Neural cell (in vitro differentiated cells): ENCODE measurements around the gene RNF113B. TPM values are rescaled to one million over a fixed set of nuclear protein-coding genes. Genes with fewer than 3 reads are reported as not detected.

Source experiments
- H2AFZ ChIP-seq: fragments of 200-600, 300-800 bp; sonication (generic), shearing (Covaris generic); 2 replicates; pipeline ENCODE4 v1.6.0; 2014; ENCODE audit warnings: low read depth, mild to moderate bottlenecking, antibody characterized with exemption, low read length, moderate library complexity
- H3F3A ChIP-seq: fragments of 200-600 bp; shearing (Covaris generic); 2 replicates; pipeline ENCODE4 v1.6.1; 2016; ENCODE audit warnings: mild to moderate bottlenecking, moderate library complexity, mixed read lengths, antibody characterized with exemption, low read length; ENCODE audit not compliant: insufficient read depth, poor library complexity, severe bottlenecking
- H3K27ac ChIP-seq: fragments of 200-600, 300-800 bp; sonication (generic), shearing (Covaris generic); 2 replicates; pipeline ENCODE4 v1.5.1; 2014; ENCODE audit warnings: mild to moderate bottlenecking, low read length, moderate library complexity
- H3K27me3 ChIP-seq: fragments of 300-800, 200-600 bp; sonication (generic), shearing (Covaris generic); 2 replicates; pipeline ENCODE4 v1.6.0; 2014; ENCODE audit warnings: mild to moderate bottlenecking, low read depth, low read length, moderate library complexity; ENCODE audit not compliant: insufficient read depth
- H3K36me3 ChIP-seq: fragments of 300-800, 200-600 bp; sonication (generic), shearing (Covaris generic); 2 replicates; pipeline ENCODE4 v1.5.1; 2014; ENCODE audit warnings: mild to moderate bottlenecking, antibody characterized with exemption, low read length, moderate library complexity; ENCODE audit not compliant: insufficient read depth
- H3K4me2 ChIP-seq: fragments of 300-800, 200-600 bp; sonication (generic), shearing (Covaris generic); 2 replicates; pipeline ENCODE4 v1.6.0; 2014; ENCODE audit warnings: mild to moderate bottlenecking, low read length
- H3K4me3 ChIP-seq: fragments of 300-800, 200-600 bp; sonication (generic), shearing (Covaris generic); 2 replicates; pipeline ENCODE4 v1.5.1; 2014; ENCODE audit warnings: mild to moderate bottlenecking, low read length, moderate library complexity
- H3K79me2 ChIP-seq: fragments of 200-600 bp; shearing (Covaris generic); replicated peaks from 2 replicates; pipeline ENCODE4 v1.6.0; 2014; ENCODE audit warnings: mild to moderate bottlenecking, low read length, moderate library complexity; ENCODE audit not compliant: insufficient read depth
- H3K9ac ChIP-seq: fragments of 300-800, 200-600 bp; sonication (generic), shearing (Covaris generic); 2 replicates; pipeline ENCODE4 v1.6.1; 2016; ENCODE audit warnings: mild to moderate bottlenecking, low read length, mixed read lengths
- H3K9me2 ChIP-seq: fragments of 200-600 bp; shearing (Covaris generic); 2 replicates; pipeline ENCODE4 v1.6.1; 2016; ENCODE audit warnings: mild to moderate bottlenecking, low read length, mixed read lengths; ENCODE audit not compliant: insufficient read depth
- H3K9me3 ChIP-seq: fragments of 200-600, 300-800 bp; sonication (generic), shearing (Covaris generic); 2 replicates; pipeline ENCODE4 v1.6.1; 2016; ENCODE audit warnings: mild to moderate bottlenecking, mixed run types, low read length, moderate library complexity, mixed read lengths
- H4K20me1 ChIP-seq: fragments of 200-600 bp; shearing (Covaris generic); 2 replicates; pipeline ENCODE4 v1.6.1; 2016; ENCODE audit warnings: mild to moderate bottlenecking, mixed run types; ENCODE audit not compliant: insufficient read depth
- CTCF ChIP-seq: fragments of 450-650 bp; IDR thresholded peaks from 2 replicates; pipeline ENCODE4 v1.5.1; 2014; ENCODE audit warnings: antibody characterized with exemption, mild to moderate bottlenecking, moderate library complexity; ENCODE audit not compliant: poor library complexity, severe bottlenecking
- EP300 ChIP-seq: fragments of 450-650 bp; conservative IDR thresholded peaks from 2 replicates; pipeline ENCODE4 v1.6.1; 2014; ENCODE audit warnings: antibody characterized with exemption, mild to moderate bottlenecking, moderate library complexity; ENCODE audit not compliant: poor library complexity, severe bottlenecking
- EZH2 ChIP-seq: fragments of 200-600, 300-800 bp; shearing (Covaris generic), sonication (generic); IDR thresholded peaks from 2 replicates; pipeline ENCODE4 v1.6.1; 2014; ENCODE audit warnings: antibody characterized with exemption, low read length, borderline replicate concordance, mild to moderate bottlenecking; ENCODE audit not compliant: insufficient read depth, poor library complexity, severe bottlenecking
- MXI1 ChIP-seq: fragments of 450-650 bp; conservative IDR thresholded peaks from 2 replicates; pipeline ENCODE4 v1.6.1; 2014; ENCODE audit warnings: antibody characterized with exemption, mild to moderate bottlenecking; ENCODE audit not compliant: poor library complexity, severe bottlenecking
- POLR2AphosphoS5 ChIP-seq: IDR thresholded peaks from 2 replicates; pipeline ENCODE4 v1.6.1; 2012
- RAD21 ChIP-seq: fragments of 450-650 bp; conservative IDR thresholded peaks from 2 replicates; pipeline ENCODE4 v1.6.1; 2014; ENCODE audit warnings: antibody characterized with exemption, mild to moderate bottlenecking, moderate library complexity
- REST ChIP-seq: IDR thresholded peaks from 2 replicates; pipeline ENCODE4 v1.6.1; 2012; ENCODE audit warnings: borderline replicate concordance
- SMC3 ChIP-seq: fragments of 450-650 bp; conservative IDR thresholded peaks from 2 replicates; pipeline ENCODE4 v1.6.1; 2014; ENCODE audit warnings: antibody characterized with exemption, mild to moderate bottlenecking, moderate library complexity; ENCODE audit not compliant: poor library complexity
- TAF1 ChIP-seq: IDR thresholded peaks from 2 replicates; pipeline ENCODE4 v1.6.1; 2012; ENCODE audit warnings: low read depth
- polyA plus RNA-seq: library from polyadenylated mRNA; depleted of rRNA; stranded (reverse); fragments of >200 nt; gene quantifications from 2 replicates; pipeline ENCODE4 v1.2.3, GENCODE V29; 2014
- small RNA-seq, 3 experiments: library from RNA; depleted of rRNA; stranded (forward); fragments of <200 nt; gene quantifications; one replicate each; pipeline ENCODE3, GENCODE V24; 2012

Gene RNF113B
- polyA plus RNA-seq, 1 donor from 2014 or later = not detected

GRCh38 chr13:98129059-98129746, 47.9 kb downstream of the RNF113B start:
- Histone ChIP-seq H3K9ac (no peak overlapping the region), H3K79me2 (no peaks in the 10 kb centered on the region), H3K27me3 (no peaks in the 10 kb centered on the region), H3K9me3 (no peaks in the 10 kb centered on the region), H3K27ac (no peak overlapping the region), H3F3A (no peaks in the 10 kb centered on the region), H3K9me2 (no peaks in the 10 kb centered on the region), H3K4me3 (no peak overlapping the region), H2AFZ (no peak overlapping the region), H3K4me2 (no peak overlapping the region), H4K20me1 (no peaks in the 10 kb centered on the region), H3K36me3 (no peaks in the 10 kb centered on the region)
- TF ChIP-seq REST = no peak
- no peak for TF ChIP-seq MXI1
- no peak for TF ChIP-seq EZH2
- no peak for TF ChIP-seq EP300
- no peak for TF ChIP-seq TAF1
- no peak for TF ChIP-seq CTCF
- TF ChIP-seq SMC3 = no peak
- TF ChIP-seq POLR2AphosphoS5 = no peak
- no peak for TF ChIP-seq RAD21

Small RNA genes lying within 50 kb of the gene (small RNA-seq; reads per million reads assigned to genes)
- 0 to 0.77 (median 0) reads per million in 3 experiments for gene MIR3170

Other genes with a start within 250 kb of the RNF113B start
- gene IPO5, start 223.6 kb downstream of the RNF113B start, polyA plus RNA-seq = 74.7 and 83.4 TPM in 2 replicates
- 19.7 and 27.9 TPM in 2 replicates for gene FARP1, start 34.2 kb downstream of the RNF113B start, polyA plus RNA-seq